Activated CD4-positive, alpha-beta T cell treated with anti-CD3 and anti-CD28 coated beads, Interleukin-2, amount 50 U/mL, for 4 hours (primary cell): ENCODE data around the gene ATAD2B.

Experiments used
- DNase-seq, 2 experiments: peaks; one replicate each; pipeline ENCODE4 v3.0.0-alpha.2; 2020

Gene ATAD2B

GRCh38 chr2:23905155-23905554 lies 21.8 kb downstream of the ATAD2B start:
- DNase-seq: no peak

- DNase-seq: no peak
Measured at GRCh38 chr2:23904692-23905091, 22.2 kb downstream of the ATAD2B start.

DNA sequence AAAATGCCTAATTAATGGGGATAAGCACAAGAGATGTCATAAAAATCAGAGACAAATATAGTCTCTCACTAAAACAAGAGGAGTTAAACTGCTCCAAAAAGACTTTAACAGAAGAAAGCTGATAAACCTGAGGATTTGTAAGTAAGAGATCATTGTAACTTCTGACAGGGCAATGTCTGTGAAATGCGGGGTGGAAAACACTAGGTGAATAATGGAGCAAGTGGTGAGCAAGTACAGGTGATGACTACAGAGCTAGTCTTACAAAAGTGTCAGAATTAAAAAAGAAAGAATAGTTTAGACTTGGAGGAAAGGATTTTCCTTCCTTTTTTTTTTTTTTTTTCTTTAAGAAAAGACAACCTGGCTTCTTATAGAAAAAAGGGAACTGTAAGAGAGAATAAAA lies 22.7 kb downstream of the ATAD2B start:
- no peak for DNase-seq

DNA sequence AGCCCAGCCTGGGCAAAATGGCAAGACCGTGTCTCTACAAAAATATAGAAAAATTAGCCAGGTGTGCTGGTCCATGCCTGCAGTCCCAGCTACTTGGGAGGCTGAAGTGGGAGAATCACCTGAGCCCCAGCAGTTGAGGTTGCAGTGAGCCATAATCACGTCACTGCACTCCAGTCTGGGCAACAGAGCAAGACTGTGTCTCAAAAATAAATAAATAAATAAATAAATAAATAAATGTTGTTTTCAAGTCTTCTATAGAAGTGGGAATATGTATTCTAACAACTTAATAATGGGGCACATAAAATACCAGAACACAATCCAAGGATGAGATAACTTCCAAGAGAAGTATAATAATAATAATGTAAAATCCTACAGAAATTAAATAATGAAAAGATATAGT lies 23.9 kb downstream of the ATAD2B start:
- DNase-seq: no peak

GRCh38 chr2:23901966-23902846 lies 24.7 kb downstream of the ATAD2B start:
- DNase-seq: no peak

GRCh38 chr2:23900541-23901322 lies 26.2 kb downstream of the ATAD2B start:
- no peak for DNase-seq

- DNase-seq: no peak
Measured at GRCh38 chr2:23900133-23900532, 26.8 kb downstream of the ATAD2B start.

GRCh38 chr2:23871206-23871605 lies 55.7 kb downstream of the ATAD2B start:
- DNase-seq: no peak

GRCh38 chr2:23867449-23867848 lies 59.5 kb downstream of the ATAD2B start:
- no peak for DNase-seq

DNA sequence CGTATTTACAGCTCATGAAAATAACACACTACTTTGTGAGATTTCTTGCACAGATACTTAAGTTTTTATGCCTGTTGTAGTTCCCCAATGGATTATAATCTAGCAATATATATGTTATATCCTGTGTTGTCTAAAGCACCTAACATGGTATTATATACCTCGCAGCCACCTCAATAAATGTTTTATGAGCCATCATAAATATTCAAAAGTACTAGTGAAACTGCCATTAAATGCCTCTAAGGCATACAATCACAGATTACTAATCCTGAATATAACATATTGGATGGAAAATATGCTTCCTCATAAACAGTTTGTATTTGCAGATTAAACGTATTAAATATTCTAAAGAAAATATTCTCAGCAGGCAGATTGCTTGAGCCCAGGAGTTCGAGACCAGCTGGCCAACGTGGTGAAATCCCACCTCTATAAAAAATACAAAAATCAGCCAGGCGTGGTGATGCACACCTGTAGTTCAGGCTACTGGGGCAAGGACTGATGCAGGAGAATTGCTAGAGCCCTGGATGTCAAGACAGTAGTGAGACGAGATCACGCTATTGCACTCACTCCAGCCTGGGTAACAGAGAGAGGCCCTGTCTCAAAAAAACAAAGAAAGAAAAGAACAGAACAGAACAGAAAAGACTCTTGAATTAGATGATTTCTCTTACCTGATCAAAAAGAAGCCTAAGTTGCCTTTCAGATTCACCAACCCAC lies 64.1 kb downstream of the ATAD2B start:
- no peak for DNase-seq

GRCh38 chr2:23861952-23862351 lies 65.0 kb downstream of the ATAD2B start:
- no peak for DNase-seq

GRCh38 chr2:23859983-23860382 lies 66.9 kb downstream of the ATAD2B start:
- no peak for DNase-seq

DNA sequence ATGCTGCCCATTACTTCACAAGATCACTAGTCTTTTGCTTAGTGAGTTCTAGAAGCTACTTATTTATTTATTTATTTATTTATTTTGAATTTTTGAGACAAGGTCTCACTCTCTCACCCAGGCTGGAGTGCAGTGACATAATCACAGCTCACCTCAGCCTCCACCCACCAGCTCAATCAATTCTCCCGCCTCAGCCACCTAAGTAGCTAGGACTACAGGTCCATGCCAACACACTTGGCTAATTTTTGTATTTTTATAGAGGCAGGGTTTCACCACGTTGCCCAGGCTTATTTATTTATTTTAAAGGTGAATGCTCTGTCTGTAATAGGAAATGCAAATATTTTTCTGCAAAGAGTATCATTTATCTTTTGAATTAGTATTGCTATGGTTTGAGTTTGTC lies 67.7 kb downstream of the ATAD2B start:
- DNase-seq: no peak

DNA sequence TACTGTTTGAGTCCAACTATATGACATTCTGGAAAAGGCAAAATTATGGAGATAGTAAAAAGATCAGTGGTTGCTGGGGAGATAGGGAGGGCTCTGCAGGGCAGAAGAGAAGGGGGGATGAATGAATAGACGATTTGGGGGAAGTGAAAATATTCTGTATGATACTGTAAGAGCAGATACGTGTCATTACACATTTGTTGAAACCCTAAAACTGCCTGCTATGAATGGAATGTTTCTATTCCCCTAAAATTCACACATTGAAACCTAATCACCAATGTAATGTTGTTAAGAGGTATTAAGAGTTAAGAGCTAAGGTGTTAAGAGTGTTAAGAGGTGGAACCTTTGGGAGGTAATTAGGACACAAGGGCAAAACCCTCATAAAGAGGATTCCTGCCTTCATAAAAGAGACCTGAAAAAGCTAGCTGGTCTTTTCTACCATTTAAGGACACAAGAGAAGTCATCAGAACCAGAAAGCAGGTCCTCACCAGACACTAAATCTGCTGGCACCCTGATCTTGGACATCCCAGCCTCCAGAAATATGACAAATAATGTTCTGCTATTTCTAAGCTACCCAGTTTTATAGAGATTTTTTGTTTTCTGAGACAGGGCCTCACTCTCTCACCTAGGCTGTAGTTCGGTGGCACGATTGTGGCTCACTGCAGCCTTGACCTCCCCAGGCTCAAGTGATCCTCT lies 76.2 kb downstream of the ATAD2B start:
- no peak for DNase-seq

- no peak for DNase-seq
Measured at GRCh38 chr2:23844905-23845304, 82.0 kb downstream of the ATAD2B start.

GRCh38 chr2:23843051-23843976 lies 83.6 kb downstream of the ATAD2B start:
- DNase-seq: no peak

GRCh38 chr2:23839919-23840578 lies 86.9 kb downstream of the ATAD2B start:
- DNase-seq: no peak

DNA sequence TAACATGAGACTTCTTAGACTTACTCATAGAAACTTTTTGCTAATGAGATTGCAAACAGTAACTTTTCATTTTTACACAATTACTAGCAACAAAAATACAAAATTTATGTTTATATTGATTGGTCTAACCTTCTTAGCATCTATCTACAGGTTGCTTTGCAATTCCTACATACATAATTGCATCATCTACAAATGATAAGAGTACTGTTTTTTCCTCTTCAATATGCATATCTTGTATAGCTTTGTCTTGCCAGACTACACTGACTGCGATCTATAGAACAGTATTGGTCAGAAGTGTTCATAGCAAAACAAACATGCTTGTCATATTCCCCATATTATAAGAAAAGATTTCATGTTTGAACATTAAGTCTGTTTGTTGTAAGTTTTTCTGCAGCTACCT lies 87.9 kb downstream of the ATAD2B start:
- no peak for DNase-seq

DNA sequence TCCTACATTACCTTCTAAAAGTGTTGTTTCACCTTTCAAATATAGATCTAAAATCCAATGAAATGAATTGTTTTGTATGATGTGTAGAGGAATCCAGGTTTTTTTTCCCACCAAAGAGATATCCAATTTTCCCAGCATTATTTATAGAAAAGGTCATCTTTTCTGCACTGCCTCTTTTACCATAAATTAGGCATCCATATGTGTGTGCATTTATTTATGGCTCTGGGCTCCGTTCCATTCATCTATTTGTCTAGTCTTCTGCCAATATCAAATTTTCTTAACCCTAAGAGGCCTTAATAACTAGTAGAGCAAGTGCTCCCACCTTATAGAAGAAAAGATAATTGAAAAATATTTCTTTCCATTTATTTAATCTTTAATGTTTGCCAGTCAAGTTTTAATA lies 88.3 kb downstream of the ATAD2B start:
- DNase-seq: no peak

DNA sequence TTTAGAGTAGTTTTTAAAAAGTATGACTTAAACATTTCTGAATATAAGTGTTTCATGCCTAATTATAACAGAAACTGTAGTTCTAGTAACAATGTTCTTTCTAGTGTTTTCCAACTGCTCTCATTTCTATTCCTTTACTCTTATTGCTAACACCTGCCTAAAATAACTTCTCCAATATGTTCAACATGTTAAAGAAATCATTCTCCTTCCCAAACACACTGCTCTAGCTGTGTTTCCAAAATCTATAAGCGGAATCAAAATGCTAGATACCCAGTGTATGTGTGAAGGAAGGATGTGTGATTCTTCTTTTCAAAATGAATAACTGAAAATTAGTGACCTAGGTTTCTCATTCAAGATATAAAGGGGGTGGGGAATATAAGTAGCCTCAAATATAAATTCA lies 89.1 kb downstream of the ATAD2B start:
- no peak for DNase-seq

DNA sequence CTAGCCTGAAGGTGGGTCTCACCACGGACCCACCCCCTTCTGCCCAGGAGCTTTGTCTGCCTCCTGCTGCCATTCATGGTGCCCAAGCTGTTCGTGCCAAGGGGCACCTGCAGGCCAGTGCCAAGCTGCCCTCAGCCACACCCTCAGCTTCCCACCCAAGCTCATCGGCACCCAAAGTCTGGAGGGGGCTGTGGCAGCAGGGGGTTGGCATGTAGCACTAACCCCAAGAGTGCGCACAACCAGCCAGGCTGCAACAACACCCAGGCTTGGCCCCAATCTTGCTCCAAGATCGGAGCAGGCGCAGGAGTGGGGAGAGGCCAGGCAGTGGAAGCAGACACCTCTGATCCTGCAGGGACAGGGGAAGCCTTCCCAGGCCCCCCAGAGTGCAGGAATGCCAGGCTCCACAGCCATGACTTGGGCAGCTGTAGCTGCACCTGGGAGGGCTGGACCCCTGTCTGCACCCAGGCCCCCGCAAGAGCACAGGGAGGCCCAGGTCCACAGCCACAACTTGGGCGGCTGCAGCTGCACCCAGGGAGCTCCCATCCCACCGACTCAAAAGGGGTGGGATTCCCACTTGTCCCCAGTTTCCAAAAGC lies 89.9 kb downstream of the ATAD2B start:
- no peak for DNase-seq
